DMS114 treated with DMSO at 0.1 percent for 48 hours (cell line): ENCODE data around the gene TEAD1.

ENCODE experiments used
- DNase-seq: peaks from one replicate; lab custom pipeline; 2025; ENCODE audit not compliant: unreplicated experiment; lab: John Stamatoyannopoulos, UW

The TEAD1 gene

GRCh38 chr11:12829540-12830314 is 155.5 kb downstream of the TEAD1 start:
- no peak for DNase-seq

DNA sequence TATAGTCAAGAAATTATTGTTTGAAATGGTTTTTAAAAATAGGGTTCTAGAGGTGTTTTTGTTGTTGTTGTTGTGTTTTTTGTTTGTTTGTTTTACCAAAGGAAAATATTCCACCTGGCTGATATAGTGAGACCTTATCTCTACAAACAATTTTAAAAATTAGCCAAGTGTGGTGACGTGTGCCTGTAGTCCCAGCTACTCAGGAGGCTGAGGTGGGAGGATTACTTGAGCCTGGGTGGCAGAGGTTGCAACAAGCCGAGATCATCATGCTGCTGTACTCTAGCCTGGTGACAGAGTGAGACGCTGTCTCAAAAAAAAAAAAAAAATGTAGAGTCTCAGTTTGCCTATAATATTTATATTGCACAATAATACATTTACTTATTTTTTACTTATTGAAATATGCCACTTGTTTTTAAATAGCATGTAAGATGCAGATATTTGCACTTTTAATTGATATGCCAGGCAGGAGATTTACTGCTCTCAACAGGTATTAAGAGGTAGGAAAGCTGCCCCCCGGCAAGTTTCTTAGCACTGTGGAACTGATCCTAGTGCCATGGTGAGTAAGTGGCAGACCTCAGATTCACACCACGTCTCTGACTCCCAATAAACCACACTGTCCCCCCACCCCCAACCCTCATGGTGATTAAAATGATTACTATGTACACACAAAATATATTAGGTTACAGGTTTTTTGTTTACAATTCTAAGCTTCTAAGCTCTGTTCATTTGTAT is 157.4 kb downstream of the TEAD1 start:
- no peak for DNase-seq

GRCh38 chr11:12832480-12833224 is 158.4 kb downstream of the TEAD1 start:
- no peak for DNase-seq

GRCh38 chr11:12834166-12834565 is 159.9 kb downstream of the TEAD1 start:
- no peak for DNase-seq

- no peak for DNase-seq
Measured at GRCh38 chr11:12834630-12835029, 160.4 kb downstream of the TEAD1 start.

DNA sequence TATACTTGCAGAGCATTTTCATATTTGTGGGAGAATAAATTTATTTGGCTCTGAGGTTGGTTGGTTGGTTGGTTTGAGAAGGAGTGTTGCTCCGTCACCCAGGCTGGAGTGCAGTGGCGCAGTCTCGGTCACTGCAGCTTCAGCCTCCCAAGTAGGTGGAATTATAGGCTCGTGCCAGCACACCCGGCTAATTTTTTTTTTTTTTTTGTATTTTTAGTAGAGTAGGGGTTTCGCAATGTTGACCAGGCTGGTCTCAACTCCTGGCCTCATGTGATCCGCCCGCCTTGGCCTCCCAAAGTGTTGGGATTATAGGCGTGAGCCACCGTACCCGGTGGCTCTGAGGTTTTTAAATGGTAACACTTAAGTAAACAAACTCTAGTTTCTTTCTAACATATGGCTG is 161.1 kb downstream of the TEAD1 start:
- DNase-seq, result no peak

GRCh38 chr11:12838463-12839123 is 164.4 kb downstream of the TEAD1 start:
- no peak for DNase-seq

DNA sequence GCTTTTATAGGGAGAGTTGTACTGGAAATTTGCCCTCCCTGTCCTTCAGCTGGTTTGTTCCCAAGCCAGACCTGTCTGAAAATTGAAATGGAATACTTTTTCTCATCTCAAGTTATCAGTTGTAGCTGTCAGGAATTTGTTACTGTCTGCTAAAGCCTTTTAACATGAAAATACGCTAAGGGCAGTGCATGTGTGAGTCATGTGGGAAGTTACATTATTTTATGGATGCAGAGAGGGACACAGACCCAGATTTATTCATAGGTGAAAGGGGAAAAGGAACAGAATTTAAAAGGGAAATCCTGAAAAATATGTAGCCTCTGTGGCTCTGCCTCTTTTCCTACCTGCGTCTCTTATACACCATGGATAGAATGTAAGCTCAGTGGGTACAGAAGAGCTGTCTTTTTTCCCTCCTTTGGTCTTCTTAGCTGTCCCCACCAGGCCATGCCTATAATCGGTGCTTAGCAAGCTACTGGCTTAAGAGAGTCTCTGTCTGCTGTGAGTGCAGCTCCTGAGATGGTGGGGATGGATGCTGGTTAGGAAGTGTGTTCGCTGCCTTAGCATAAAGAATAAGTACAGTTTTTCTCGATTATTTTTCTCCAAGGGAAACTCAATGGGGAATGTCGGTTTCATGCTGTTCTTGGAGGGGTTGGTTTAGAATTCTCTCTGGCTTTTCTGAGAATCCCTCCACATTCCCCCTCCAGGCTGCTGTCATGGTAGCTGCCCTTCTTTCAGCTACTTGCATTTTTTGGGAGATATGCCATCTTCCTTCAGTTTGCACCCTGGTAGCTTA is 166.8 kb downstream of the TEAD1 start:
- no peak for DNase-seq

GRCh38 chr11:12841946-12842630 is 167.9 kb downstream of the TEAD1 start:
- DNase-seq, result peak; percentile 6

GRCh38 chr11:12842933-12843636 is 168.9 kb downstream of the TEAD1 start:
- DNase-seq, result peak; percentile 25

DNA sequence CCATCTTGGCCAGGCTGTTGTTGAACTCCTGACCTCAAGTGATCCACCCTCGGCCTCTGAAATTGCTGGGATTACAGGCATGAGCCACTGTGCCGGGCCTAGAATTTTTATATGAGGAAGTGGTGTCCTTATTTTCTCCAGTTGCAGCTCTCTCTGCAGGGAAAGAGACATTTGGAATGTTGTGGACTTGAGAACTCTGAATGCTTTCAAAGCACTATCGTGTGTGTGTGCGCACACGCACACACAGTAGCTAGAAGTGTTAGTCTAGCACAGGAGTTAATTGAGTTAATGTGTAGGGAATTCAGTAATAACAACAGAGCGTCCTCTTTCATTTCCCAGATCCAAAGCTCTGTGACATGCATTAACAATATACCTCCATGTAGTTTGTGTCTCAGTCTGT is 170.9 kb downstream of the TEAD1 start:
- DNase-seq, result no peak

GRCh38 chr11:12845739-12846358 is 171.6 kb downstream of the TEAD1 start:
- DNase-seq, result no peak

DNA sequence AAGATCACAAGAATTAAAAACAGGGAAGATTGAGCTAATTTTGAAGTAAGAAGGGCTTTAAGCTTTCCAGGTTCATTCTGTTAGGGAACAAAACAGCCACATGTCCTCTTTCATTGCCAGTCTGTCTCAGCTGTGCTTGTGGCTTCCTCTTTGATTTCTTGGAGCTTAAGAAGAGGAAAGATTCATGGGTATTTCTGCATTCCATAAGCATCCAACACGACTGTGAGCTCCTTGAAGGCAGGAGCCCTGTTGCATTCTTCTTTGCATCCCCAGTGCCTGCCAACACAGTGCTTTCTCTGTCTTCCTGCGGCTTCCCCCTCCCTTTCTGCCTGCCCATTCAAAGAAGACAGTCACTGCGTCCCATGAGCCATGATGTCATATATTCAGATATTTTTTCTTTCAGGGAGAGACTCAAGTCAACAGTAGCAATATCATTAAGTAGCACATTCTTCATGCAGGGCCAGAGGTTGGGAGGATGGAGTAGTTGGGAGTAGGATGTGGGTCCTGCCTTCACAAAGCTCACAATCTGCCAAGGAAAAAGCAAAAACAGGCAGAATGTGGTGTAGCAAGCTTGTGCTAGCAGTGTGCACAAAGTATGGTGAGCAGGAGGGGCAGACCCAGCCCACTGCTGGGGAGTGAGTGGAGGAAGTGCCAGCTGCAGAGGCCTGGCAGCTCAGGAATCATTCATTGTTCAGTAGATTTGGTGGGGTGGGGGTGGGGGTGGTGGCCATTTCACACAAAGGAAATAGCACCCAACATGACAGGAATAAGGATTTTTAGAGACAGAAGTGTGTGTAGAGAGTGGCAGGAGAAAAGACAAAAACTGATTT is 172.8 kb downstream of the TEAD1 start:
- DNase-seq, result no peak

- DNase-seq, result no peak
Measured at GRCh38 chr11:12848413-12848812, 174.2 kb downstream of the TEAD1 start.

GRCh38 chr11:12853325-12853651 is 179.1 kb downstream of the TEAD1 start:
- no peak for DNase-seq

DNA sequence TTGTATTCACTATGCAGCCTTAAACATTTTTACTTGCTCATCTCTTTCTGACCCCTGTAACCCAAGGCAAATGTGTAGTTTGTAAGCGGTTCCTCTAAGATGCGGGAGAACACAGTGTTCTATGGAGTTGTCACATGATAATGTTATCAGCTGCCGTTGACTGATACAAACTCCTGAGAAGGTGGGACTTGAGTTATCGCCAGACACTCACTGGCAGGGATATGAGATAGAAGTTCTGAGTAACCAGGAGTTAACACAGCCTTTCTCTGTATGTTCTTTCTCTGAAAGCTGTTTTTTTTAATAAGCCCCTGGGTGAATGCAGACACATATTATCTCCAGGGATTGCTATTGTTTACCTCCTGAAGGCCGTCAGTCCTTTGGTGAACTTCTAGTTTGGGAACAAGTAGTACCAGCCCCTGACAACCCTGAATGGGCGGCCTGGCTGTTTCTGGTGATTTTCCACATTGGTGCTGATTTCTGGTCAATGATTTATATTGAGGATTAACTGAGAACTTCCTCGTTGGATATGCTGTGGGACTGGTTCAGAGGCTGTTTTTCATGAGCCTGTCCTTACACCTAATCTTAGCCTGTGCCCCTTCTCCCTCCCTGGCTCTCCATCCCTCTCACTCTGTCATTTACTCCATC is 179.6 kb downstream of the TEAD1 start:
- no peak for DNase-seq

- DNase-seq, result no peak
Measured at GRCh38 chr11:12854297-12854661, 180.1 kb downstream of the TEAD1 start.

GRCh38 chr11:12854829-12855228 is 180.6 kb downstream of the TEAD1 start:
- no peak for DNase-seq
